HTERT RPE-1 (cell line): ENCODE results near the gene DEPDC1B.
"Not testable (repeated sequence)": the region's sequence is repeated elsewhere in the genome, so short reads cannot be mapped to it uniquely, and the experiment has no call there.

Experiments used
- in situ Hi-C: fragments of 300-500 bp; cut with MboI; formaldehyde crosslinking; loops from 4 replicates; pipeline ENCODE4 v1.14.3; 2020; ENCODE audit warnings: low sequenced_read_pairs

Gene DEPDC1B

DNA sequence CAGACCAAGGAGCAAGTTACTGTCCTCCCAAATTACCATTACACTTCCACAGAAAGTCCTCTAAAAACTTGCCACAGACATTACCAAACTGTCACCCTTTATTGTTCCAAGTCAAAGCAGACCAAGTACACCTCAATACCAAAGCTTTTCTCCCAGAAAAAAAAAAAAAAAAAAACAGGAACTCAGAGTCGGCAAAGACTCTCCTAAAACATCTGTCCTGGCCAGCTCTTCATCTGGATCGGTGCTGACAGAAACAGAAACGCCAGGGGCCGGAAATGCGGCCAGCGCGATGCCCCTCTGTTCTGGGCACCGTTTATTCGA lies 718 bp downstream of the DEPDC1B start:
- in situ Hi-C loops = no loop called here

DNA sequence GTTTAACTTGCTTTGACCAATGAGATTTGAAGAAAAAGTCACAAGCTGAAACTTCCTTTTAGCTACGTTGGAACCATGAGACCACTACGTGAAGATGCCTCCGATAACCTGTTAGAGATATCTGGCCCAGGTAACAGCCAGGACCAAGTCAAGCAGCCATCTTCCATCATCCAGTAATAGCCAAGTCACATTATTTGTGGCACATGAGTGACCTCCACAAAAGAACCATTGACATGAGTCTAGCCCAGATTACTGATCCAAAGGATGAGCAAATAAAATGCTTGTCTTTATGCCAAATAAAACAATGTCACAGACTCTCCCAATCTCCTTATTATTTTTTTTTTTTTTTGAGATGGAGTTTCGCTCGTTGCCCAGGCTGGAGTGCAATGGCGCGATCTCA lies 1.6 kb downstream of the DEPDC1B start:
- in situ Hi-C loops = no loop called here

DNA sequence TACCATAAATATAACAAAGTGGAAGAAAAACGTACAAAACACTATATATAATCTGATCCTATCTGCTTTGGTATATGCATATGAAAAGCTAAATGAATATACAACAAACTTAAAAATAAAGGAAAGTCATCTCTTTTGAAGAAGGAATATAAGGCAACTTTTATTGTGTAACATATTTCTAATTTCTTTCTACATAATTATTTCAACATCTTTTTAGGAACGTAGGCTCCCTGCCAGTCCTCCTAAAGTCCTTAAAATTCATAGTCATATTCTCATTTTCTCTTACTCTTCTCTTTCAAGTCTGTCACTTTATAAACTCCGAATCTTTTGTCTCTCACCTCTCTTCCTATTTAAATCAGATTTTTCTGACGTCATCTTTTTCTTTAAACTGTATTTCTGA lies 9.6 kb downstream of the DEPDC1B start:
- in situ Hi-C loops = no loop called here

DNA sequence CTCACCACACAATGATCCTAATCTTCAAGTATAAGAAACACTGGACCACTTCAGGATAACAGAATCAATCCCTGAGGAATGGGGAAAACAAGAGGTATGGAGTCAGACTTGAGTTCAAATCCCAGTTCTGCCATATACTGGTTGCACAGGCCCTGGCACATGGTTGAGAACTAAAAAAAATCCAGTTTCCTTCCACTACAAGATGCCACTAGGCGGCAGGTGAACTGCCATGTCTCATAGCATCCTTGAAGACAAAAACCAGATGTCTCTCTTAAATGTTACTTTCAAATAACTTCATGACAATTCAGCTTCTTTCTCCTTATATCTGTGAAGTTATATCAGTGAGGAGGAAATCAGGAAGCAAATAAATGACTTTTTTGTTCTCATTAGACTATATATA lies 11.0 kb downstream of the DEPDC1B start:
- in situ Hi-C loops = no loop called here

DNA sequence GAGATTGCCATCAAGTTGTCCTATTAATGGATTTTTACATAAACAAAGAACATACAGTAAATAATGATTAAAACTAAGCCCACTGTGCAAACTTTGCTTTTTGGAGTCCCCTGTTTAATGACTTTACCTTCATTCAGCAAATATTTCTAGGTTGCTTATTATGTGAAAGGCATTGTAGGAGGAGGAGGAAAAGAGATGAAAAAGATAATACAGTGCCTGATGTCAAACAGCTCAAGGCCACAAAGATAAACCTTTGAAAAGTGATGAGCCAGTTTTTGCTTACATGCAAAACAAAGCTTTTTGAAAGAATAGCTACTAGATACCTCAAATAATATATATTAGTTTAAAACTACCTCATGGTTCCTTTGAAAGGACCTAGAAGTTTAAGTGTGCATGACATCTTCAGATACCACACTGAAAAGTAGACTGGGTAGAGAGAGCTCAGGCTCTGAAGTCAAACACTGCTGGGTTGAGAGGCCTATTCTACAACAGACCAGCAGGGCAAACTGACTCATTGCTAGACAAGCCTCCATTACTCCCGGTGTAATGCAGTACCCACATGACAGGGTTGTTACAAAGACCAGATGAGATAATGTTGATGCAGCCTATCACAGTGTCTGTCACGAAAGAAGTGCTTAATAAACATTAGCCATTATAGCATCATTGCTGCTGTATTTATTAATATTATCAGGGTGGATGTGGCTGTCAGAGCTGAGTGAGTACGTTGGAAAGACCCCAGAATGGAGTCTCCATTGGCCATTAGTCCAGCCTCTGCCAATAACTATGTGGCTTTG lies 11.8 kb downstream of the DEPDC1B start:
- in situ Hi-C loops = no loop called here

DNA sequence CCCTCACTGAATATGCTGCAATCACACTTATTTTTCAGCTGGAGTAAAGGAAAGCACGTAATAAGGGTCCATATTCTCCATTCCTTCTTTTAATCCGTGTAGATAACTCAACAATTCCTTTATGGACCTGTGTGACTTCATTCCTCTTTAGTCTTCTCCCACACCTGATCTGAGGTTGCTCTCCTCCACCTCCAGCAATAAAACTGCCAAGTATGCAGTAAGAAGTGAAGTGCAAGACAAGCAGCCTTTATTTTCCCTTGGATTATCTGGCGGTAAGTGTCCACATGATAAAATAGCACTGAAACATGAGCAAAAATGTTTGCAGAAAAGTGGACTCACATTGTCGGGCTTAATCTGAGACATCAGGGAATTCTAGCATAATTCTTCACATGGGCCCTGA lies 13.8 kb downstream of the DEPDC1B start:
- in situ Hi-C loops = no loop called here

DNA sequence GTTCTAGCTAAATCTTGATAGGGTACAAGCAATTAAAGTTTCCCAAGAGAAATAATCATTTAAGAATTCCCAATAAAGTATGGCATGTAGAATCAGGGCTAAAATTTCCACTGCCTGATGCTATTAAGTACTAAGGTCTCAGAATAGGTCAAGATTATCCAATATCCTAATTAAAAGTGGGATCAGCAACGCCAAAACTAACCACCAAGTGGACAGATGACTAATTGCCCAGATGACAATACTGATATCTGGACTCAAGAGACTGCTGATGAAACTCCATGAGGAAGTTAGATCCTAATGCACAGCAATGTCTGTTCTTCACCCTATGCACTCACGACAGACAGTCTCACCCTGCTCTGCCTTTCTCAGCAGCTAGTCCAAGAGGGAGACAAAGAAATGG lies 14.3 kb downstream of the DEPDC1B start:
- in situ Hi-C loops = no loop called here

DNA sequence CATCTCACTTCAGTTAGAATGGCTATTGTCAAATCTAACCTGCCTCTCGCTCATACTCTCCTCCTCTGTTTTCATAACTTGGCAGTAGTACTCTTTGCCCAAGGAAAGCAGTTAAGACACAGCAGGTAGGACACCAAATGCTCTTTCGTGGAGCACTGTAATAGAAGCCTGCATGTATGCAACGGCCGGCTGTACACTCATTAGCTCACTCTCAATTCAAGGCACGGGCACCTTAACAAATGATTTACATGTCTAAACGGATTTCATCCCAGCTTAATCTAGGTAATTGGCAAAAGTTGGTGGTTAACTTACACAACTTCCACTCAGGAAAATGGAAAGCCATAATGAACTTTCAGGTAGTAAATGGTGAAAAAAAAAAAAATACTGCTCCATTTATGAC lies 14.9 kb downstream of the DEPDC1B start:
- in situ Hi-C loops = no loop called here

DNA sequence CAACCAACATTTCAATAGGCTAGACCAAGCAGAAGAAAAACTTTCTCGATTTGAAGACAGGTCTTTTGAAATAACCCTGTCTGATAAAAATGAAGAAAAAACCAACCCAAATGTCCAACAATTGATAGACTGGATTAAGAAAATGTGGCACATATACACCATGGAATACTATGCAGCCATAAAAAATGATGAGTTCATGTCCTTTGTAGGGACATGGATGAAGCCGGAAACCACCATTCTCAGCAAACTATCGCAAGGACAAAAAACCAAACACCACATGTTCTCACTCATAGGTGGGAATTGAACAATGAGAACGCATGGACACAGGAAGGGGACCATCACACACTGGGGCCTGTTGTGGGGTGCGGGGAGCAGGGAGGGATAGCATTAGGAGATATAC lies 18.0 kb downstream of the DEPDC1B start:
- in situ Hi-C loops = not testable (repeated sequence)

DNA sequence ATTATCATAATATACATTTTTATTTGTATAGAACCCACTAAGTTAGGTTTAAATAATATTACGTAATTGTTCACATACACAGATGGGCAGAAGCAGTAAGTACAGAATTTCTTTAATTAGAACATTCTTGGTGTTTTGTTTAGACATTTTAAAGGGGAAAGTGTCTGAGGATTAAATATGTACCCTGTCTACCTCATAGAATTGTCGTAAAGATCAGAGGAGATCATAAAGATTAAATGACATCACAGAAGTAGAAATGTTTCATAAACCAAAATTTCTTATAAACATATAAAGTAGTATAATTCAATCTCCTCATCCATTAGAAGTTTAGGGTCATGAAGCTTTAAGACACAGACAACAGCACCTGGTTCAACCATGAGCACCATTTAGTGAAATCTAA lies 20.1 kb downstream of the DEPDC1B start:
- in situ Hi-C loops = no loop called here

DNA sequence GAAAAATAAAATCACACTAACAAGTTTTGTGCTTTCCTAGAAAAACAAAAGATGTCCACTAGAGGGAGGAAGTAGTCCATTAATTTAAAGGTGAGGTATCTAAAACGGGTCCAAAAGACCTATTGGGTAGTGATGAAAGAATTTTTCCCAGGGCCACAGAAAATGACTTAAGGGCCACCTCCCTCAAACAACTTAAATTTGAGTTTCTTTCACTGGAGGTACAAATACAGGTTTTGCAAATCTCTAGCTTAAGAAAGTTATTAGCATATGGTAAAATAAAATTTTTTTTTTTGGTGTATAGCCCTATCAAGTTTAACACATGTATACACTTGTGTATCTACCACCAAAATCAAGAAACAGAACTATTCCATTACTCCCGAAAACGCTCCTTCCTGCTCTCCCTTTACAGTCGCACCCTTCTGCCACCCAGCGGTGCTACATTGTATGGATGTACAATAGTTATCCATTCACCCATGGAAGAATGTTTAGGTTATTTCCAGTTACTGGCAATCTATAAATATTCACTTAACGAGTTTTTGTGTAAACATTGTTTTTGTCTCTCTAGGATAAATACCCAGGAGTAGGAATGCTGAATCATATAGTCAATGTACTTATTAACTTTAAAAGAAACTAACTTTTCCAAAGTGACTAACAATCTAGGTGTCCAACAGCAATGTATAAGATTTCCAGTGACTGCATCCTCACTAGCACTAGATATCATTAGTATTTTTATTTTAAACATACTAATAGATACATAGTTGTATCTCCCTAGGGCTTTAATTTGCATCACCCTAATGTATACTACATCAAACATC lies 21.9 kb downstream of the DEPDC1B start:
- in situ Hi-C loops = no loop called here

DNA sequence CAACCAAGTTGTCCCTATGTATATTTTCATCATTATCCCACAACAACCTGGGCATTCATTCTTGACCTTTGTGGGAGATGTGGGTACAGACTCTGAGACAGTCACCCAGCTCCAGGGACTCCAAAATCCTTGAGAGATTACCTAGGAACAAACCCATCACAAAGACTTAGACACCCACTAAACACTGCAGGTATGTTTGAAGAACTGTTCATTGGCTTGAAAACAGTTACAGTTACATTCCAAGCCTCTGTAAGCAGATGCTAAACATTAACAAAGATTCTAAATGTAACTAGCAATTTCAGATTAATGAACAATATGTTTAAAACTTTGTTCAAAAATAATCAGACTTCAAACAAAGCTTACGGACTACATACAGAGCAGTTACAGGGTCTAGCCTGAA lies 24.7 kb downstream of the DEPDC1B start:
- in situ Hi-C loops = no loop called here

DNA sequence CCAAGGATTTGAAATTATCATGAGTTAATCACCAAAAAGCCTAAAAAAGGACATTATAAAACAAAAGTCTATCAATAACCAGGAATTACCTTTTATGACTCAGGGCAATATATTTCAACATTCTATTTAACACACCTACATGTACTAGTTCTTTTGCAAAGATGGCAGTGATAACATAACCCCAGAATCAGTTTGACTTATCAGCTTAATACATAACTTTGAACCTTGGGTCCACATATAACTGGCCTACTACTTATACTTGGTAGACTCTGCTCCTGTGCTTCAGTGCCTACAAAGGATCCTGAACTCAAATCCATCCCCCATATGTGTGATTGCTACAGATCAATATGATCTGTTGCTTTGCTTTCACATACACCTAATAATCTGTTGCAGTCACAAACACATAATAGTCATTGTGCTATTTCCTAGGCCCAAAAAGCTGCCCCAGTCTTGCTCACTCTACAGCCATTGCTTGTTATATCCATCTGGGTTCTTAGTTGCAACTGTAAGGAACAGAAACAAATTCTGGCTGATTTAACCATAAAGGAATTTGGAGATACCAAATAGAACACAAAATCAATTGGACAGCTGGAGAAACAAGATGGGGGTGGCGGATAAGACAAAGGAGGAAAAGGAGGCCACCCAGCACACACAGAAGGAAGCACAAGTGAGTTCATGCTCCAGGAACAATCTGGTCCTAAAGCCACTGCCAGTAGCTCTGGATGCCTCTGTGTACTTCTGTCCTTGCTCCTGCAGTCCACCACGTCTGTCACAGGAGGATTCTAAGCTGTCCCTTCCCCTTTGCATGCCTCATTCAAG lies 25.5 kb downstream of the DEPDC1B start:
- in situ Hi-C loops = no loop called here

DNA sequence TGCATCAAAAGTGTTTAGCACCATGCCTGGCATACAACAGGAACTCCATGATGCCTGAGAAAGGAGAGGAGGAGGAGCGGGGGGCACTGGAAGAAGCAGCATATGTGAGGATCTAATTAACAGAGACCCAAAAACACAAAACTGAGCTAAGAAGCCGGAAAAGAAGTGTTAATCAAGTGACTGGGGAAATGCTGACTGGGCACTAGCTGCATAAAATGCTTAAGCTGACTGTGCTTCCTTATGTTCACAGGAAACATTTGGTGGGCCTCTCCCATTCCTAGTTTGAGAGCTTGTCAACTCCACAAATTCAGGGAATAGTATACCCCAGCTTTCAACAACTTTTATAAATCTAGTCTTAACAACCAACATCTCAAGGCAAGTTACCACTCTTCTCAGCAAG lies 26.6 kb downstream of the DEPDC1B start:
- in situ Hi-C loops = no loop called here

DNA sequence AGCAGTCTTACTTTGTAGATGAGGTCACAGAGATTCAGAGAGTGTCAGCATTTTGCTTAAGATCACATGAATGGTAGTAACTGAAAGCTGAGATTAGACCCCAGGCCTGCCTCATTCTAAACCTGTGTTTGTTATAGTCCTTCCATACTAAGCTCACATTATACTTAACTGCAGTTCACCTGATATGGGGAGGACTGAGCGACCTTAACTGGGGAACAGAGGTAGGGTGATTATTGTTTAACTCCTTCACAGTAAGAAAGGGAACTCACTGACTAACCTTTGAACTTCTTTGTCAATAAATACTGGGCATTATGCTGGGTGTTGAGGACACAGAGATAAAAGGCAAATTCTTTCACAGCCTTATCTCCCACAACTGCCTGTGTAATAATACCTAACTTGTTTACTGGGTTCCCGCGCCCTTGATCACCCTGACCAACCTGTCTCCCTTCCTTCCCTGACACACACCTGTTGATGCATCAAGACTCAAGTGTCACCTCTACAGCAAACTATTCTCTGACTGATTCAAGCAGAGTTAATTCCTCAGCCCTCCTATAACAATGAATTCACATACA lies 27.2 kb downstream of the DEPDC1B start:
- in situ Hi-C loops = no loop called here

DNA sequence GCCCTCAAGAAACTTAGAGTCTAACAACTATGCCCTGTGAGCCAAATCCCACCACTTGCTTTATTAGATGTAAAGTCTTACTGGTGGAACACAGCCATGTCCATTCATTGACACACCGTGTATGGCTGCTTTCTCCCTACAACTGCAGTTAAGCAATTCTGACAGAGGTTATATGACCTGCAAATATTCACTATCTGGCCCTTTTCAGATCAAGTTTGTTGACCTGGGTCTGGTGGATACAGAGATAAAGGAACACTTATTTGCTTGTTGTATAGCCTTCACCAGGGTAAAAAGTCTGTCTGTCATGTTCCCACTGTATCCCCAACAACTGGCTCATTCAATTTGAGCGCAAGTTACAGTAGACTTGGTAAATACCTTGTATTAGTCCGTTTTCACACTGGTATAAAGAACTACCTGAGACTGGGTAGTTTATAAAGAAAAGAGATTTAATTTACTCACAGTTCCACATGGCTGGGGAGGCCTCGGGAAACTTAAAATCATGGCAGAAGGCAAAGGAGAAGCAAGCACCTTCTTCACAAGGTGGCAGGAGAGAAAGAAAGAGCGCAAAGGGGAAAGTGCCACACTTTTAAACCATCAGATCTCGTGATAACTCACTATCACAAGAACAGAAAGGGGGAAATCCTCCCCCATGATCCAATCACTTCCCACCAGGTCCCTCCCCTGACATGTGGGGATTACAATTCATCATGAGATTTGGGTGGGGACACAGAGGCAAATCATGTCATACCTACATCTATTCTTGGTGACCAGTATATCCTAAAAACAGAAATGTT lies 27.9 kb downstream of the DEPDC1B start:
- in situ Hi-C loops = no loop called here

DNA sequence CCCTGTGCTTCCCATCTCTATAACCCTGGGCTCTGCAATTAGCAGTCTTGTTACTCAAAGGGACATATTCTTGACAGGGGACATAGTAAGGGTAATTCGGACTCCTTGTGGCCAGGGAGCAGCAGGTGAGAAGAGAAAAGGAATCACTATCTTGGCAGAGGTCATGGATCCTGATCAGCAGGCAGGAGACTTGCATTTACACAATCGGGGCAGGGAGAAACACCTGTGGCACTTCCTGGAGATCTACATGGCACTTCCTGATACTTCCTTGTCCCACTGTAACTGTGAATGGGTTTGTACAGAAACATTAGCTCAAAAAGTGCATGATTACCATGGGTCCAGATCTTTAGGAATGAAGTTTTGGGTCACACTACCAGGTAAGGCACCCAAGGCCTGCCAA lies 29.2 kb downstream of the DEPDC1B start:
- in situ Hi-C loops = no loop called here

DNA sequence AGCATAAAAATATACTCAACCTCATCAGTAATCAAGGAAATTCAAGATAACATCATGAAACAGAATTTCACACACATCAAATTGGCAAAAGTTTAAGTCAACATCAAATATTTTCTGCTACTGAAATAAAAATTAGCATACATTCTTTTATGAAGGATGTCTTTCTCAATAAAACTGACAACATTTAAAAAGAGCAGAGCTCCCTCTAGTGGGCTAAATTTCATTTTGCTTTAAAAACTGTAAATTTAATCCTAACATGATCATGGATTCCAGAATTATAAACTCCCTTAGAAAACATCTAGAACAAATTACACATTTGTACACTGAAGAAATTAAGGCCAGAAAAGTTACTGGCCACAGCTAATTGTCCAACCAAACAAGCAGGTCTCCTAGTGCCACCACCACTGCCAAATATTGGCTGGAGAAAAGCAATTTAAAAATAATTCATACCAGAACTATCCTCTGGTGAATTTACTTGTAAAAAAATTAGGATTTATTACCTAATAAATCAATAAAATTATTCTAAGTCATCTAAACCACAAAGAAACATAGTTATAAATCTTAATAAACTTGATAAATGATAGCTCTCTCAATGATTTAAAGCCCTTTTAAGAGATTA lies 31.2 kb downstream of the DEPDC1B start:
- in situ Hi-C loops = no loop called here

DNA sequence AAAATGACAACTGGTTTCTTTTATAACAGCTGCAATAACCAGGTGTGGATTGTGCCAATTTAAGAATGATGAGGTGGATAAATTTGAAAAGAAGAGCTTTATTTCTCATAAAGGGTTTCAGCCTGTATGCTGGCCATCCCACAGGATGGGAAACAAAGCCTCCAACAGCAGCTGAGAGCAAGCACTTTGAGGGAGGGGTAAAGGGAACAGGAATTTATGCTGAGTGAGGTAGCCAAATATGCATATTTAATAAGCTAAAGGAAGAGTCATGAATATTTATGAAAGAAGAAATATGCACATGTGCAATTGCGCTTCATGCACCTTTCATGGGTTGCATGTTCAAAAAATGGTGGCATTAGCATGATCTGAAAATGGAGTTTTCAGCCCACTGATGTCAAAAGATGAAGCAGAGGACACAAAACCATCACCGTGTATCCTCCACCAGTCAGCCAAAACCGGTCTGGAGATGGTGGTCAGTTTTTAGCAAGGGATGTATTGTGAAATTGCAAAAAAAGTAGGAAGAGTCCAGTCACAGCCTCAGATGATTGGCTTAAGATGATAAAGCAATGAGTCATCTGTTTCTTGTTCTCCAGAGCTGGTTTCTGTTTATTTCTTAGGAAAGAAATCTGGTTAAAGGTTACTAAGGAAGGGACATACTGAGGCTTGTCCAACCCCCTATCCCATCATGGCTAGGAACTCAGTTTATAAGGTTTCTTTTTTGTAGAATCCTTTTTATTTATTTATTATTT lies 47.9 kb downstream of the DEPDC1B start:
- in situ Hi-C loops = no loop called here
